Measurements from ENCODE around the gene MMD2.

The MMD2 gene

GRCh38 chr7:4931943-4932342, 27.0 kb downstream of the MMD2 start:
- DNase-seq (ENCODE audit: low read depth in 1 of 2, low spot score in 1 of 2): no peak
- no peak for TF ChIP-seq GABPA (IDR thresholded peaks at IDR 0.05; ENCODE audit: low read depth)
- Histone ChIP-seq H3K27me3 (ENCODE audit: insufficient read depth, poor library complexity, severe bottlenecking) (no peaks in the 10 kb centered on the region), H3K4me3 (replicated peaks; ENCODE audit: insufficient read depth, low read length) (no peak overlapping the region), H3K27ac (replicated peaks) (no peak overlapping the region)

GRCh38 chr7:4929005-4929404, 30.0 kb downstream of the MMD2 start:
- Histone ChIP-seq H3K27ac (replicated peaks) (no peak overlapping the region), H3K4me3 (replicated peaks; ENCODE audit: insufficient read depth, low read length) (no peak overlapping the region), H3K27me3 (ENCODE audit: insufficient read depth, poor library complexity, severe bottlenecking) (no peaks in the 10 kb centered on the region)
- TF ChIP-seq, protein P1, sequence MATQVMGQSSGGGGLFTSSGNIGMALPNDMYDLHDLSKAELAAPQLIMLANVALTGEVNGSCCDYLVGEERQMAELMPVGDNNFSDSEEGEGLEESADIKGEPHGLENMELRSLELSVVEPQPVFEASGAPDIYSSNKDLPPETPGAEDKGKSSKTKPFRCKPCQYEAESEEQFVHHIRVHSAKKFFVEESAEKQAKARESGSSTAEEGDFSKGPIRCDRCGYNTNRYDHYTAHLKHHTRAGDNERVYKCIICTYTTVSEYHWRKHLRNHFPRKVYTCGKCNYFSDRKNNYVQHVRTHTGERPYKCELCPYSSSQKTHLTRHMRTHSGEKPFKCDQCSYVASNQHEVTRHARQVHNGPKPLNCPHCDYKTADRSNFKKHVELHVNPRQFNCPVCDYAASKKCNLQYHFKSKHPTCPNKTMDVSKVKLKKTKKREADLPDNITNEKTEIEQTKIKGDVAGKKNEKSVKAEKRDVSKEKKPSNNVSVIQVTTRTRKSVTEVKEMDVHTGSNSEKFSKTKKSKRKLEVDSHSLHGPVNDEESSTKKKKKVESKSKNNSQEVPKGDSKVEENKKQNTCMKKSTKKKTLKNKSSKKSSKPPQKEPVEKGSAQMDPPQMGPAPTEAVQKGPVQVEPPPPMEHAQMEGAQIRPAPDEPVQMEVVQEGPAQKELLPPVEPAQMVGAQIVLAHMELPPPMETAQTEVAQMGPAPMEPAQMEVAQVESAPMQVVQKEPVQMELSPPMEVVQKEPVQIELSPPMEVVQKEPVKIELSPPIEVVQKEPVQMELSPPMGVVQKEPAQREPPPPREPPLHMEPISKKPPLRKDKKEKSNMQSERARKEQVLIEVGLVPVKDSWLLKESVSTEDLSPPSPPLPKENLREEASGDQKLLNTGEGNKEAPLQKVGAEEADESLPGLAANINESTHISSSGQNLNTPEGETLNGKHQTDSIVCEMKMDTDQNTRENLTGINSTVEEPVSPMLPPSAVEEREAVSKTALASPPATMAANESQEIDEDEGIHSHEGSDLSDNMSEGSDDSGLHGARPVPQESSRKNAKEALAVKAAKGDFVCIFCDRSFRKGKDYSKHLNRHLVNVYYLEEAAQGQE (IDR thresholded peaks at IDR 0.05; ENCODE audit: insufficient replicate concordance, low read depth): no peak
- TF ChIP-seq GABPA (IDR thresholded peaks at IDR 0.05; ENCODE audit: low read depth): no peak
- DNase-seq (ENCODE audit: low read depth in 1 of 2, low spot score in 1 of 2): no peak

DNA sequence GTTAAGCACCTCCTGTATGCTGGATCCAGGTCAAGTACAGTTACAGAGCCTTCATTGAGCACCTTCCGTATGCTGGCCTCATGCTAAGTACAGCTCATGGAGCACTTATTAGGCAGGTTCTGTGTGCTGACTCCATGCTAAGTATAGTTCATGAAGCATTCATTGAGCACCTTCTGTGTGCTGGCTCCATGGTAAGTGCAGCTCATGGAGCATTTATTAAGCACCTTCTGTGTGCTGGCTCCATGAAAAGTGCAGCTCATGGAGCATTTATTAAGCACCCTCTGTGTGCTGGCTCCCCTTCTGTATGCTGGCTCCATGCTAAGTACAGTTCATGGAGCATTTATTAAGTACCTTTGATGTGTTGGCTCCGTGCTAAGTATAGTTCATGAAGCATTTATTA, 30.5 kb downstream of the MMD2 start:
- H3K27me3 ChIP-seq (ENCODE audit: insufficient read depth, poor library complexity, severe bottlenecking): no peaks in the 10 kb centered on the region
- TF ChIP-seq GABPA (IDR thresholded peaks at IDR 0.05; ENCODE audit: low read depth) (no peak), CTCF (IDR thresholded peaks at IDR 0.05; ENCODE audit: insufficient read depth, low read length) (no peak), POLR2AphosphoS5 (IDR thresholded peaks at IDR 0.05; ENCODE audit: low read depth) (no peak), SPI1 (IDR thresholded peaks at IDR 0.05; ENCODE audit: borderline replicate concordance, low read depth) (no peak)
- TF ChIP-seq, protein P1 (IDR thresholded peaks at IDR 0.05; ENCODE audit: insufficient replicate concordance, low read depth): no peak
- no peak overlapping the region for H3K4me3 ChIP-seq (replicated peaks; ENCODE audit: insufficient read depth, low read length)
- H3K27ac ChIP-seq (replicated peaks): no peak overlapping the region
- no peak for DNase-seq (ENCODE audit: low read depth in 1 of 2, low spot score in 1 of 2)

GRCh38 chr7:4919969-4920766, 38.8 kb downstream of the MMD2 start:
- no peak for DNase-seq (ENCODE audit: low read depth in 1 of 2, low spot score in 1 of 2)
- Histone ChIP-seq H3K27me3 (ENCODE audit: insufficient read depth, poor library complexity, severe bottlenecking) (no peaks in the 10 kb centered on the region), H3K4me3 (replicated peaks; ENCODE audit: insufficient read depth, low read length) (no peak overlapping the region), H3K27ac (replicated peaks) (no peak overlapping the region)
- TF ChIP-seq GABPA (IDR thresholded peaks at IDR 0.05; ENCODE audit: low read depth) (no peak), CTCF (IDR thresholded peaks at IDR 0.05; ENCODE audit: insufficient read depth, low read length) (no peak)
- TF ChIP-seq, protein P1 (IDR thresholded peaks at IDR 0.05; ENCODE audit: insufficient replicate concordance, low read depth): no peak

Data from HL-60 (cell line).